Measurements from ENCODE around the gene PBX2.
"Not testable (repeated sequence)": the region's sequence is repeated elsewhere in the genome, so short reads cannot be mapped to it uniquely, and the experiment has no call there.

PBX2 gene

GRCh38 chr6:32200711-32201475, 10.9 kb upstream of the PBX2 start:
- Histone ChIP-seq H3K27me3 (ENCODE audit: control insufficient read depth, insufficient read depth, low read length) (no peaks in the 10 kb centered on the region), H3K36me3 (ENCODE audit: control insufficient read depth, insufficient read depth, low read length) (no peaks in the 10 kb centered on the region), H3K9me3 (ENCODE audit: control insufficient read depth, insufficient read depth, low read length) (no peaks in the 10 kb centered on the region), H3K4me1 (ENCODE audit: control insufficient read depth, insufficient read depth, low read length) (peaks cover 3% of the 10 kb centered on the region), H3K9ac (ENCODE audit: low read depth, low read length) (no peak overlapping the region), H3K4me3 (ENCODE audit: low read depth, low read length) (no peak overlapping the region)

GRCh38 chr6:32198866-32199265, 8.9 kb upstream of the PBX2 start:
- no peaks in the 10 kb centered on the region for H3K9me3 ChIP-seq (ENCODE audit: control insufficient read depth, insufficient read depth, low read length)
- no peaks in the 10 kb centered on the region for H3K36me3 ChIP-seq (ENCODE audit: control insufficient read depth, insufficient read depth, low read length)
- H3K4me3 ChIP-seq (ENCODE audit: low read depth, low read length), result no peak overlapping the region
- H3K27me3 ChIP-seq (ENCODE audit: control insufficient read depth, insufficient read depth, low read length), result no peaks in the 10 kb centered on the region
- peaks cover 10% of the 10 kb centered on the region for H3K4me1 ChIP-seq (ENCODE audit: control insufficient read depth, insufficient read depth, low read length)
- H3K9ac ChIP-seq (ENCODE audit: low read depth, low read length), result no peak overlapping the region

- Histone ChIP-seq H3K4me1 (ENCODE audit: control insufficient read depth, insufficient read depth, low read length) (peaks cover 10% of the 10 kb centered on the region), H3K9me3 (ENCODE audit: control insufficient read depth, insufficient read depth, low read length) (no peaks in the 10 kb centered on the region), H3K9ac (ENCODE audit: low read depth, low read length) (no peak overlapping the region), H3K4me3 (ENCODE audit: low read depth, low read length) (no peak overlapping the region), H3K36me3 (ENCODE audit: control insufficient read depth, insufficient read depth, low read length) (no peaks in the 10 kb centered on the region), H3K27me3 (ENCODE audit: control insufficient read depth, insufficient read depth, low read length) (no peaks in the 10 kb centered on the region)
Measured at GRCh38 chr6:32198345-32198696, 8.3 kb upstream of the PBX2 start.

GRCh38 chr6:32196682-32197616, 6.9 kb upstream of the PBX2 start:
- no peaks in the 10 kb centered on the region for H3K27me3 ChIP-seq (ENCODE audit: control insufficient read depth, insufficient read depth, low read length)
- H3K9me3 ChIP-seq (ENCODE audit: control insufficient read depth, insufficient read depth, low read length), result no peaks in the 10 kb centered on the region
- peak overlapping the region; percentile 26 for H3K9ac ChIP-seq (ENCODE audit: low read depth, low read length)
- no peaks in the 10 kb centered on the region for H3K36me3 ChIP-seq (ENCODE audit: control insufficient read depth, insufficient read depth, low read length)
- H3K4me3 ChIP-seq (ENCODE audit: low read depth, low read length), result peak overlapping the region; percentile 91
- H3K4me1 ChIP-seq (ENCODE audit: control insufficient read depth, insufficient read depth, low read length), result peaks cover 10% of the 10 kb centered on the region

- peak overlapping the region; percentile 76 for H3K9ac ChIP-seq (ENCODE audit: low read depth, low read length)
- no peaks in the 10 kb centered on the region for H3K27me3 ChIP-seq (ENCODE audit: control insufficient read depth, insufficient read depth, low read length)
- peak overlapping the region; percentile 91 for H3K4me3 ChIP-seq (ENCODE audit: low read depth, low read length)
- peaks cover 13% of the 10 kb centered on the region for H3K4me1 ChIP-seq (ENCODE audit: control insufficient read depth, insufficient read depth, low read length)
- no peaks in the 10 kb centered on the region for H3K9me3 ChIP-seq (ENCODE audit: control insufficient read depth, insufficient read depth, low read length)
- no peaks in the 10 kb centered on the region for H3K36me3 ChIP-seq (ENCODE audit: control insufficient read depth, insufficient read depth, low read length)
Measured at GRCh38 chr6:32195902-32196681, 6.1 kb upstream of the PBX2 start.

- peaks cover 13% of the 10 kb centered on the region for H3K4me1 ChIP-seq (ENCODE audit: control insufficient read depth, insufficient read depth, low read length)
Measured at GRCh38 chr6:32195652-32195901, 5.6 kb upstream of the PBX2 start.

GRCh38 chr6:32194825-32195651, 5.0 kb upstream of the PBX2 start:
- no peaks in the 10 kb centered on the region for H3K9me3 ChIP-seq (ENCODE audit: control insufficient read depth, insufficient read depth, low read length)
- peak overlapping the region; percentile 87 for H3K4me3 ChIP-seq (ENCODE audit: low read depth, low read length)
- peak overlapping the region; percentile 94 for H3K9ac ChIP-seq (ENCODE audit: low read depth, low read length)
- no peaks in the 10 kb centered on the region for H3K36me3 ChIP-seq (ENCODE audit: control insufficient read depth, insufficient read depth, low read length)
- peaks cover 13% of the 10 kb centered on the region for H3K4me1 ChIP-seq (ENCODE audit: control insufficient read depth, insufficient read depth, low read length)
- H3K27me3 ChIP-seq (ENCODE audit: control insufficient read depth, insufficient read depth, low read length), result no peaks in the 10 kb centered on the region

More at GRCh38 chr6:32195652-32195901, 5.6 kb upstream of the PBX2 start:
- no peak overlapping the region for H3K9ac ChIP-seq (ENCODE audit: low read depth, low read length)
- no peaks in the 10 kb centered on the region for H3K36me3 ChIP-seq (ENCODE audit: control insufficient read depth, insufficient read depth, low read length)
- peak overlapping the region; percentile 91 for H3K4me3 ChIP-seq (ENCODE audit: low read depth, low read length)
- H3K9me3 ChIP-seq (ENCODE audit: control insufficient read depth, insufficient read depth, low read length), result no peaks in the 10 kb centered on the region
- H3K27me3 ChIP-seq (ENCODE audit: control insufficient read depth, insufficient read depth, low read length), result no peaks in the 10 kb centered on the region

- no peaks in the 10 kb centered on the region for H3K27me3 ChIP-seq (ENCODE audit: control insufficient read depth, insufficient read depth, low read length)
- peaks cover 13% of the 10 kb centered on the region for H3K4me1 ChIP-seq (ENCODE audit: control insufficient read depth, insufficient read depth, low read length)
- no peaks in the 10 kb centered on the region for H3K9me3 ChIP-seq (ENCODE audit: control insufficient read depth, insufficient read depth, low read length)
- no peak overlapping the region for H3K4me3 ChIP-seq (ENCODE audit: low read depth, low read length)
- no peaks in the 10 kb centered on the region for H3K36me3 ChIP-seq (ENCODE audit: control insufficient read depth, insufficient read depth, low read length)
- H3K9ac ChIP-seq (ENCODE audit: low read depth, low read length), result no peak overlapping the region
Measured at GRCh38 chr6:32194388-32194787, 4.4 kb upstream of the PBX2 start.

GRCh38 chr6:32193096-32193495, 3.1 kb upstream of the PBX2 start:
- not testable (repeated sequence) for H3K27me3 ChIP-seq (ENCODE audit: control insufficient read depth, insufficient read depth, low read length); H3K9ac ChIP-seq (ENCODE audit: low read depth, low read length); H3K9me3 ChIP-seq (ENCODE audit: control insufficient read depth, insufficient read depth, low read length); H3K36me3 ChIP-seq (ENCODE audit: control insufficient read depth, insufficient read depth, low read length)
- peak overlapping the region; percentile 35 for H3K4me3 ChIP-seq (ENCODE audit: low read depth, low read length)
- H3K4me1 ChIP-seq (ENCODE audit: control insufficient read depth, insufficient read depth, low read length), result peaks cover 16% of the 10 kb centered on the region

- H3K4me3 ChIP-seq (ENCODE audit: low read depth, low read length), result peak within 1 kb of the TSS; percentile 35
- peaks cover 16% of the 10 kb centered on the region for H3K4me1 ChIP-seq (ENCODE audit: control insufficient read depth, insufficient read depth, low read length)
Measured at GRCh38 chr6:32192608-32193039, 2.6 kb upstream of the PBX2 start, which contains the start of gene GPSM3. Gene GPSM3, minus strand, starts transcription at chr6:32192643. Its CDS starts 130 bp downstream, at chr6:32192513.

More at GRCh38 chr6:32192608-32193039, 2.6 kb upstream of the PBX2 start, which contains the start of gene GPSM3:
- Histone ChIP-seq H3K36me3 (ENCODE audit: control insufficient read depth, insufficient read depth, low read length) (peaks cover 2% of the 10 kb centered on the region), H3K9me3 (ENCODE audit: control insufficient read depth, insufficient read depth, low read length) (no peaks in the 10 kb centered on the region), H3K27me3 (ENCODE audit: control insufficient read depth, insufficient read depth, low read length) (no peaks in the 10 kb centered on the region), H3K9ac (ENCODE audit: low read depth, low read length) (peak within 1 kb of the TSS; percentile 3)
